ENCODE measurements around the gene TLE5. TPM values are rescaled to one million over a fixed set of nuclear protein-coding genes. Genes with fewer than 3 reads are reported as not detected.

Gene TLE5
- total RNA-seq, 6 experiments from 2014 or later, result 119 to 198 (median 152) TPM

DNA sequence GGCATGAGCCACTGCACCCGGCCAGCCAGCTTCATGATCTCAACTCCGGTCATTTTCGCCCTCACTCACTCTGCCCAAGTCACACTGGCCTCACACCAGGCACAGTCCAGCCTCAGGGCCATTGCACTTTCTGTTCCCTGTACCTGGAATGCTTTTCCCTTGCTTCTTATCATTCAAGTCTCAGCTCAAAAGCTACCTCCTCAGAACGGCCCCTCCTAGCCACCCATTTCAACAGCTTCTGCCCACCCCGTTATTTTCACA lies 30.8 kb downstream of the TLE5 start:
- Histone ChIP-seq H3K9me3 (no peaks in the 10 kb centered on the region), H3K27me3 (no peaks in the 10 kb centered on the region), H3K4me1 (peaks cover 0 to 25% (median 11%) of the 10 kb centered on the region in 4 donors), H3K4me3 (no peak overlapping the region), H3K36me3 (no peaks in the 10 kb centered on the region), H3K27ac (no peak overlapping the region)
- TF ChIP-seq, protein P1, sequence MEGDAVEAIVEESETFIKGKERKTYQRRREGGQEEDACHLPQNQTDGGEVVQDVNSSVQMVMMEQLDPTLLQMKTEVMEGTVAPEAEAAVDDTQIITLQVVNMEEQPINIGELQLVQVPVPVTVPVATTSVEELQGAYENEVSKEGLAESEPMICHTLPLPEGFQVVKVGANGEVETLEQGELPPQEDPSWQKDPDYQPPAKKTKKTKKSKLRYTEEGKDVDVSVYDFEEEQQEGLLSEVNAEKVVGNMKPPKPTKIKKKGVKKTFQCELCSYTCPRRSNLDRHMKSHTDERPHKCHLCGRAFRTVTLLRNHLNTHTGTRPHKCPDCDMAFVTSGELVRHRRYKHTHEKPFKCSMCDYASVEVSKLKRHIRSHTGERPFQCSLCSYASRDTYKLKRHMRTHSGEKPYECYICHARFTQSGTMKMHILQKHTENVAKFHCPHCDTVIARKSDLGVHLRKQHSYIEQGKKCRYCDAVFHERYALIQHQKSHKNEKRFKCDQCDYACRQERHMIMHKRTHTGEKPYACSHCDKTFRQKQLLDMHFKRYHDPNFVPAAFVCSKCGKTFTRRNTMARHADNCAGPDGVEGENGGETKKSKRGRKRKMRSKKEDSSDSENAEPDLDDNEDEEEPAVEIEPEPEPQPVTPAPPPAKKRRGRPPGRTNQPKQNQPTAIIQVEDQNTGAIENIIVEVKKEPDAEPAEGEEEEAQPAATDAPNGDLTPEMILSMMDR (IDR thresholded peaks at IDR 0.05), result no peak
- no peak for TF ChIP-seq POLR2A (IDR thresholded peaks at IDR 0.05)
- intact Hi-C loops (cut with DNase I), result loop anchor here in 1 of 2 donors (10.0 kb wide), 1 partner anchor 57 kb away; the partner anchor contains the start of gene TLE6
- WGBS (ENCODE audit: insufficient coverage, low coverage, low lambda C conversion rate, missing lambda C conversion rate), result 91% methylated on average over 5 of the region's 5 CpGs
- ATAC-seq, result no peak
- DNase-seq, result no peak

DNA sequence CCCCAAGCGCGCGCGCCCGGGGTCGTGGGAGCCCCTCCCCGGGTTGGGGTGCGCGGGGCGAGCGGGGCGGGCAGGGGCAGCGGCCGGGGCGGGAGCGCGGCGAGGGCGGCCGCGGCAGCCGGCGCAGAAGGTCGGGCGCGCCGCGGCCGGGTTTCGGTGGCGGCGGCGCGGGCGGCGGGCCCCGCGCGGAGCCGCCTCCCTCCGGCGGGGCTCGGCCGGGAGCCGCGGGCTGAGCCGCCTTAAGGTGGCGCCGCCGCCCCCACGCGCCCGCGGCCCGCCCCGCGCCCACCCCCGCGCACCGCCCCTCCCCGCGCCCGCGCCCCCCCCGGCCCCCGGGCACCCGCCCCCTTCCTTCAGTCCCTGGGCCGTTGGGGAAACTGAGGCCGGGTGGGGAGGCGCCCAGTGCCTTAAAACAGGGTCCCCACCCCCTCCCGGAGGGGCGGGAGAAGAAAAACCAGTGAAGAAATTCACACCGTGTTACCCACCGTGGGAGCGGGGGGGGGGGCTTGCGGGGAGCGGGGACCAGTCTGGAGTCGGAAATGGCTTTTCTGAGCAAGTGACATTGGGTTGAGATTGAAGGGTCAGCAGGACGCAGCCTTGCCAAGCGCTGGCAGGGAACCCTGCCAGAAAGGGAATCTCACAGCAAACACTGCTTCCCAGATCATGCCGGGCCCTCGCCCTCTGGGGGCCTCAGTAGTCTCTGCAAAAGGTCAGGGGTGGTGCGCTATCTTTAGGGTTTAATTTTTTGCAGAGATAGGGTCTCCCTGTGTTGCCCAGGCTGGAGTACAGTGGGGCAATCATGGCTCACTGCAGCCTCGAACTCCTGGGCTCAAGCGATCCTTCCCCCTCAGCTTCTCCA lies 33.0 kb downstream of the TLE5 start, which contains the start of gene TLE2:
Gene TLE2, minus strand, starts transcription at position 216 of the 859 bp plus-strand sequence. CDS start 376 bp downstream, outside the sequence.
- 5% methylated on average over 25 of the region's 85 CpGs for WGBS (ENCODE audit: insufficient coverage, low coverage, low lambda C conversion rate, missing lambda C conversion rate)
- intact Hi-C loops (cut with DNase I), result no loop called here
- H3K4me3 ChIP-seq, result peak within 1 kb of the TSS; percentile 43 to 48 (median 43)
- ATAC-seq (peak; percentile 5 to 27 (median 14)), DNase-seq (no peak)
- H3K9me3 ChIP-seq, result no peaks in the 10 kb centered on the region
- no peak within 1 kb of the TSS for H3K27ac ChIP-seq
- H3K4me1 ChIP-seq, result peaks cover 0 to 15% (median 7%) of the 10 kb centered on the region in 4 donors
- H3K27me3 ChIP-seq, result no peaks in the 10 kb centered on the region
- TF ChIP-seq POLR2A (IDR thresholded peaks at IDR 0.05), result no peak
- TF ChIP-seq, protein P1 (IDR thresholded peaks at IDR 0.05), result no peak
- H3K36me3 ChIP-seq, result no peaks in the 10 kb centered on the region

GRCh38 chr19:3028305-3029064 lies 33.8 kb downstream of the TLE5 start:
- no peak overlapping the region for H3K27ac ChIP-seq
- no peaks in the 10 kb centered on the region for H3K36me3 ChIP-seq
- ATAC-seq, result no peak
- peak overlapping the region; percentile 43 to 48 (median 43) for H3K4me3 ChIP-seq
- TF ChIP-seq POLR2A (IDR thresholded peaks at IDR 0.05), result no peak
- intact Hi-C loops (cut with DNase I), result no loop called here
- no peak for DNase-seq
- WGBS (ENCODE audit: insufficient coverage, low coverage, low lambda C conversion rate, missing lambda C conversion rate), result 6% methylated on average over 18 of the region's 40 CpGs
- no peaks in the 10 kb centered on the region for H3K9me3 ChIP-seq
- peaks cover 0 to 15% (median 3%) of the 10 kb centered on the region in 4 donors for H3K4me1 ChIP-seq
- H3K27me3 ChIP-seq, result no peaks in the 10 kb centered on the region

- DNase-seq (no peak), ATAC-seq (no peak)
- TF ChIP-seq, protein P1 (IDR thresholded peaks at IDR 0.05), result no peak
- TF ChIP-seq POLR2A (IDR thresholded peaks at IDR 0.05), result no peak
- Histone ChIP-seq H3K27me3 (no peaks in the 10 kb centered on the region), H3K27ac (no peak overlapping the region), H3K36me3 (no peaks in the 10 kb centered on the region), H3K9me3 (no peaks in the 10 kb centered on the region), H3K4me3 (peak overlapping the region in 1 of 3 donors; percentile 48), H3K4me1 (peaks cover 0 to 15% (median 3%) of the 10 kb centered on the region in 4 donors)
- 66% methylated on average over 5 of the region's 9 CpGs for WGBS (ENCODE audit: insufficient coverage, low coverage, low lambda C conversion rate, missing lambda C conversion rate)
- intact Hi-C loops (cut with DNase I), result no loop called here
Observed at GRCh38 chr19:3027981-3028304, 34.4 kb downstream of the TLE5 start.

DNA sequence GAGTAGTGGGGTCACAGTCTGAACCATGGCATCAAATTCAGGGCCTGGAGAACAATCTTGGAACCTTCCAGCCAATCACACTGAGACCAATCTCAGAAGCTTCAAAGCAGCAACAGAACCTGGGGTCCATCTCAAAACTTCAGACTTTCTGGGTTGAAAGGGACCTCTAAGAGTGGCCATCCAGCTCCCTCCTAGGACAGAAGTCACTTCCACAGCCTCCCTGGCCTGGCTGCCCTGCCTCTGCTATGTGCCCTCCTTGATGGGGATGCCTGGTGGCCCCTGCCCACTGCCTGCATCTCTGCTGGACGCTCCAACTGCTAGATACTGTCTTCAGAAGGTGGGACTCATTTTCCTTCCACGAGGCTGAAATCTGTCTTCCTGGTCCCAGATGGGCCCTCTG lies 35.0 kb downstream of the TLE5 start:
- ATAC-seq, result no peak
- Histone ChIP-seq H3K36me3 (no peaks in the 10 kb centered on the region), H3K9me3 (no peaks in the 10 kb centered on the region), H3K4me3 (no peak overlapping the region), H3K27me3 (no peaks in the 10 kb centered on the region), H3K4me1 (peaks cover 0 to 8% (median 2%) of the 10 kb centered on the region in 4 donors), H3K27ac (no peak overlapping the region)
- DNase-seq, result no peak
- TF ChIP-seq, protein P1 (IDR thresholded peaks at IDR 0.05), result no peak
- no peak for TF ChIP-seq POLR2A (IDR thresholded peaks at IDR 0.05)
- no CpG with 5 or more reads among the region's 2 CpGs for WGBS (ENCODE audit: insufficient coverage, low coverage, low lambda C conversion rate, missing lambda C conversion rate)
- intact Hi-C loops (cut with DNase I), result no loop called here
